ENCODE results near the gene AP3B1. TPM values are rescaled to one million over a fixed set of nuclear protein-coding genes. Genes with fewer than 3 reads are reported as not detected.

Gene AP3B1
- total RNA-seq, 5 donors from 2014 or later (not counting 1 experiment from before 2014, with no cell fraction given), result 26.2 to 40.8 (median 31.4) TPM

DNA sequence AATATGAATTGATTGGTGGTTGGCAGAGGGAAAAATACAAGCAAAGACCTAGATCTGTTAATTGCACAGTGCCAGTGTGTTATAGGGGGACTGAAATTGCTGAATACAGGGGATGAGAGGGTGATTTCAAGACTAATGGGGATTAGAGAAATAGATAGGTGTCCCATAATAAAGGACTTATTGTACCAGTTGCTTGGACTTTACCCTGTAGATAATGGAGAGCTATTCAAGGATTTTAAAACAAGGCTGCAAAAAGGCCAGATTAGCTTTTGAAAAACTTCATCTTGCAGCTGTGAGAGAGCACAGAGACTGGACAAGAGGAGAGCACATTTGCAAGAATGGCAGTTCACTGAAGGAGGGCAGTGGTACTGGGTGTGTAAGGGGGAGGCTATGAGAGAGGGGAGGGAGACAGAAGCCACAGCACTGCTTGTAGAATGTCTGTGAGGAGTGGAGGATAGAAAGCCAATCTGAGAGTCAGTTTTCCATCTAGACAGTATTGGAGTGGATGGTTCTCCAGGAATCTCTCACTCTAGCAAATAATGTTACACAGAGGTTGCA is 37.1 kb upstream of the AP3B1 start:
- H3K27ac ChIP-seq (ENCODE audit: low read length), result no peak overlapping the region
- POLR2A ChIA-PET, result no interaction called here
- H3K36me3 Mint-ChIP-seq, result no peaks in the 10 kb centered on the region
- DNase-seq, result no peak
- H3K9me3 ChIP-seq, result no peaks in the 10 kb centered on the region
- no peak overlapping the region for H3K27ac Mint-ChIP-seq
- H3K36me3 ChIP-seq (ENCODE audit: control insufficient read depth in 2 of 2, extremely low read depth in 1 of 2, insufficient read depth in 1 of 2, low read length in 1 of 2), result no peaks in the 10 kb centered on the region
- no peak overlapping the region for H3K4me3 ChIP-seq (ENCODE audit: control insufficient read depth in 1 of 2, extremely low read depth in 1 of 2, low read length in 1 of 2)
- no peak for ATAC-seq (replicated peaks in 1 of 4)
- H3K4me1 ChIP-seq (ENCODE audit: control insufficient read depth in 1 of 2, extremely low read depth in 1 of 2, insufficient read depth in 2 of 2, low read length in 2 of 2), result no peaks in the 10 kb centered on the region
- H3K4me3 Mint-ChIP-seq, result no peak overlapping the region
- CTCF ChIA-PET, result no interaction called here
- H3K27me3 ChIP-seq (replicated peaks in 1 of 2; ENCODE audit: control insufficient read depth in 2 of 2, extremely low read depth in 1 of 2, insufficient read depth in 2 of 2, low read length in 1 of 2), result no peaks in the 10 kb centered on the region
- peaks cover 0 to 25% of the 10 kb centered on the region in 2 donors for H3K27me3 Mint-ChIP-seq
- H3K4me1 Mint-ChIP-seq, result no peaks in the 10 kb centered on the region
- H3K9me3 Mint-ChIP-seq, result peaks cover under 1 to 2% (median under 1%) of the 10 kb centered on the region in 3 donors

DNA sequence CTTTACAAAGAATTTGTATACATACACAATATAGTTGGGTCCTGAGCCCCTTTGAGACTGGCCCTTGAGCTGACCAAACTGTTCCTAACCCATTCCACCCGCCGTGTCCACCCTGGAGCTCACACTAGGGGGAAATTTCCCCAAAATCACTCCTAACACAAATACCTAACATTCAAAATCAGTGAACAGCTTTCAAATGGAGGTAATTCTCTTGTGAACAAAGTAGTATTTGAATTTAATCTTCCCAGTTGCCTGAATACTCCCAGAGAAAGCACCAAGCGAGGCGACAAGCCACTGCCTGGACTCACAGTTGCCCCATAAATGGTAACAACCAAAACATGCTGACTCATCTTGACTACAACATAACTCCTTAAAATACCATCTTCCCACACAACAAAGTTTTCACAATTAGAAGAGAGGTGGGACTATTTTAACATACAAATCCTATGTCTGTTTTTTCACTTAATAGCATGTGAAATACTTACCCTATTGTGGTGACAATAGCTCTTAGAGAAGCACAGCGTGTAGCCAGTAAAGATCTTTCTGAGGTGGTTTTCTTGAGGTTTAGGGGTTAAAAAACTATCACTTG is 34.2 kb upstream of the AP3B1 start:
- POLR2A ChIA-PET, result no interaction called here
- no peaks in the 10 kb centered on the region for H3K4me1 Mint-ChIP-seq

DNA sequence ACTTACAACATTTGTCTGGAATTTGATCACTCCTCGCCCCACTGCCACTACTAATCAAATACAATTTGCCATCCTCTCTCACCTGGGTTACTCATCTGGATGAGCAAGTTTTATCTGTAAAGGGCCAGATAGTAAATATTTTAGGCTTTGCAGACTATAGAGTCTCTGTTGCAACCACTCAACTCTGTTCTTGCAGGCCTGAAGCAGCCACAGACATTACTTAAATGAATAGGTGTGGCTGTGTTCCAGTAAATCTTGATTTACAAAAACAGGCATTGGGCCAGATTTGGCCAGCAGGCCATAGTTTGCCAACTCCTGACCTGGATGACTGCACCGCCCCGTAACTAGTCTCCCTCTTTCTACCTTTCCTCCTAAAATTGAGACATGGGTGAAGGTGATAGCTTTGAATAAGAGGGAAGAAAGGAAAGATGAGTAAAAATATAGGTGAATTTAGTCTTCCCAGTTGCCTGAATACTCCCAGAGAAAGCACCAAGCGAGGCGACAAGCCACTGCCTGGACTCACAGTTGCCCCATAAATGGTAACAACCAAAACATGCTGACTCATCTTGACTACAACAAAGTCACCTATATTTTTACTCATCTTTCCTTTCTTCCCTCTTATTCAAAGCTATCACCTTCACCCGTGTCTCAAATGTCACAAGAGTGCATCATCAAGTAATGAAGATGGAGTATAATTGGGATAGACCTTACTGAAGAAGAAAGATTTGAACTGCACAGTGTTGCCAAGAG is 33.4 kb upstream of the AP3B1 start:
- Mint-ChIP-seq H3K27ac (no peak overlapping the region), H3K4me1 (no peaks in the 10 kb centered on the region), H3K27me3 (peaks cover 0 to 14% of the 10 kb centered on the region in 2 donors), H3K4me3 (no peak overlapping the region), H3K9me3 (no peaks in the 10 kb centered on the region), H3K36me3 (no peaks in the 10 kb centered on the region)
- WGBS (ENCODE audit: insufficient coverage), result no CpG with 5 or more reads among the region's 6 CpGs
- DNase-seq (no peak), ATAC-seq (replicated peaks in 1 of 4) (no peak)
- ChIA-PET POLR2A (no interaction called here), CTCF (no interaction called here)
- Histone ChIP-seq H3K4me3 (ENCODE audit: control insufficient read depth in 1 of 2, extremely low read depth in 1 of 2, low read length in 1 of 2) (no peak overlapping the region), H3K4me1 (ENCODE audit: control insufficient read depth in 1 of 2, extremely low read depth in 1 of 2, insufficient read depth in 2 of 2, low read length in 2 of 2) (no peaks in the 10 kb centered on the region), H3K9me3 (no peaks in the 10 kb centered on the region), H3K27me3 (replicated peaks in 1 of 2; ENCODE audit: control insufficient read depth in 2 of 2, extremely low read depth in 1 of 2, insufficient read depth in 2 of 2, low read length in 1 of 2) (no peaks in the 10 kb centered on the region), H3K27ac (ENCODE audit: low read length) (no peak overlapping the region), H3K36me3 (ENCODE audit: control insufficient read depth in 2 of 2, extremely low read depth in 1 of 2, insufficient read depth in 1 of 2, low read length in 1 of 2) (no peaks in the 10 kb centered on the region)

More for the DNA sequence above, 34.2 kb upstream of the AP3B1 start:
- no peak overlapping the region for H3K27ac ChIP-seq (ENCODE audit: low read length)
- no peaks in the 10 kb centered on the region for H3K9me3 Mint-ChIP-seq
- no peaks in the 10 kb centered on the region for H3K4me1 ChIP-seq (ENCODE audit: control insufficient read depth in 1 of 2, extremely low read depth in 1 of 2, insufficient read depth in 2 of 2, low read length in 2 of 2)
- no peak for DNase-seq
- no peak overlapping the region for H3K4me3 Mint-ChIP-seq
- H3K27me3 Mint-ChIP-seq, result peaks cover 0 to 14% of the 10 kb centered on the region in 2 donors
- WGBS (ENCODE audit: insufficient coverage), result no CpG with 5 or more reads among the region's 5 CpGs
- no peaks in the 10 kb centered on the region for H3K36me3 Mint-ChIP-seq
- ATAC-seq (replicated peaks in 1 of 4), result no peak
- H3K27ac Mint-ChIP-seq, result no peak overlapping the region
- H3K4me3 ChIP-seq (ENCODE audit: control insufficient read depth in 1 of 2, extremely low read depth in 1 of 2, low read length in 1 of 2), result no peak overlapping the region
- no peaks in the 10 kb centered on the region for H3K9me3 ChIP-seq
- CTCF ChIA-PET, result no interaction called here
- no peaks in the 10 kb centered on the region for H3K36me3 ChIP-seq (ENCODE audit: control insufficient read depth in 2 of 2, extremely low read depth in 1 of 2, insufficient read depth in 1 of 2, low read length in 1 of 2)
- H3K27me3 ChIP-seq (replicated peaks in 1 of 2; ENCODE audit: control insufficient read depth in 2 of 2, extremely low read depth in 1 of 2, insufficient read depth in 2 of 2, low read length in 1 of 2), result no peaks in the 10 kb centered on the region

DNA sequence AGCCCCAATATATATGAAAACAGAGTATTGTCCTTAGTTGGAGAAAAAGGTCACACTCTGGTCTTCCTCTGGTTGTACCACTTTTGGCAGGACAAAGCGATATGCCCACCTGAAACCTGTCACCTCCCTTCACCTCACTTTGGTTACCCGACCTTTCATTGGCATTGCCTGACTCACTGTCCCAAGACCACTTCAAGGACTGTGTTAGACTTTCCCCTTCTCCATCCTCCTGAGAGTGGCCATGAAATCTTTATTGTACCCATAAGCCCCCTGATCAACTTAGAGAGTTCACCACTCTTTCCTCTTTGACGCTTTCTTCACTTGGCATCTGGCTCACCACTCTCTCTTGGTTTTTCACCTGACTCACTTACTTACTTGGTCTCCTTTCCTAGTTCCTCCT is 32.4 kb upstream of the AP3B1 start:
- Mint-ChIP-seq H3K4me1 (no peaks in the 10 kb centered on the region), H3K27ac (no peak overlapping the region), H3K36me3 (no peaks in the 10 kb centered on the region), H3K27me3 (peaks cover 0 to 14% of the 10 kb centered on the region in 2 donors), H3K9me3 (no peaks in the 10 kb centered on the region), H3K4me3 (no peak overlapping the region)
- H3K4me1 ChIP-seq (ENCODE audit: control insufficient read depth in 1 of 2, extremely low read depth in 1 of 2, insufficient read depth in 2 of 2, low read length in 2 of 2), result no peaks in the 10 kb centered on the region
- DNase-seq (no peak), ATAC-seq (replicated peaks in 1 of 4) (no peak)
- H3K4me3 ChIP-seq (ENCODE audit: control insufficient read depth in 1 of 2, extremely low read depth in 1 of 2, low read length in 1 of 2), result no peak overlapping the region
- no peaks in the 10 kb centered on the region for H3K27me3 ChIP-seq (replicated peaks in 1 of 2; ENCODE audit: control insufficient read depth in 2 of 2, extremely low read depth in 1 of 2, insufficient read depth in 2 of 2, low read length in 1 of 2)
- CTCF ChIA-PET, result no interaction called here
- POLR2A ChIA-PET, result no interaction called here
- H3K27ac ChIP-seq (ENCODE audit: low read length), result no peak overlapping the region
- H3K9me3 ChIP-seq, result no peaks in the 10 kb centered on the region
- WGBS (ENCODE audit: insufficient coverage), result 82% methylated on average over 3 of the region's 3 CpGs
- H3K36me3 ChIP-seq (ENCODE audit: control insufficient read depth in 2 of 2, extremely low read depth in 1 of 2, insufficient read depth in 1 of 2, low read length in 1 of 2), result no peaks in the 10 kb centered on the region

DNA sequence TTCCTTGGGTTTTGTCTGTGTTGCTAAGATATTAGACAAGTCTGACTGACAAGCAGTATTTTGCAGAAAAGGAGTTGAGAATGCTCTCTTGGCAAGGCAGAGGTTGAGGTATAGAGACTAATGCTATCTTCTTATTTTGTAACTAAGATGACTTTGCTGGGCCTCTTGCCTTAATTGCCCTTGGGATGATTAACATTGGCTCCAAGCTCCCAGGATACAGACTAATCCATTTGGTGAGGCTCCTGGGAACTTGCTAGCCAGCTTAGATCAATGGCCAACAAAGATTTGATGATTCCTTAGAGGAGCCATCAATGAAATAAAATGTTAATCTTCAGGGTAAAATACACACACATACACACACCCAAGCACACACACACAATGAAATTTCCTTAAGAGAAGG is 28.7 kb upstream of the AP3B1 start:
- ChIA-PET POLR2A (no interaction called here), CTCF (no interaction called here)
- Mint-ChIP-seq H3K36me3 (no peaks in the 10 kb centered on the region), H3K9me3 (no peaks in the 10 kb centered on the region), H3K4me1 (no peaks in the 10 kb centered on the region), H3K27ac (no peak overlapping the region), H3K27me3 (peaks cover 5 to 7% of the 10 kb centered on the region in 2 donors), H3K4me3 (no peak overlapping the region)
- ATAC-seq (replicated peaks in 1 of 4) (no peak), DNase-seq (no peak)
- H3K27ac ChIP-seq (ENCODE audit: low read length), result no peak overlapping the region
- no peaks in the 10 kb centered on the region for H3K4me1 ChIP-seq (ENCODE audit: control insufficient read depth in 1 of 2, extremely low read depth in 1 of 2, insufficient read depth in 2 of 2, low read length in 2 of 2)
- no peaks in the 10 kb centered on the region for H3K27me3 ChIP-seq (replicated peaks in 1 of 2; ENCODE audit: control insufficient read depth in 2 of 2, extremely low read depth in 1 of 2, insufficient read depth in 2 of 2, low read length in 1 of 2)
- no peaks in the 10 kb centered on the region for H3K36me3 ChIP-seq (ENCODE audit: control insufficient read depth in 2 of 2, extremely low read depth in 1 of 2, insufficient read depth in 1 of 2, low read length in 1 of 2)
- no peak overlapping the region for H3K4me3 ChIP-seq (ENCODE audit: control insufficient read depth in 1 of 2, extremely low read depth in 1 of 2, low read length in 1 of 2)
- H3K9me3 ChIP-seq, result no peaks in the 10 kb centered on the region

DNA sequence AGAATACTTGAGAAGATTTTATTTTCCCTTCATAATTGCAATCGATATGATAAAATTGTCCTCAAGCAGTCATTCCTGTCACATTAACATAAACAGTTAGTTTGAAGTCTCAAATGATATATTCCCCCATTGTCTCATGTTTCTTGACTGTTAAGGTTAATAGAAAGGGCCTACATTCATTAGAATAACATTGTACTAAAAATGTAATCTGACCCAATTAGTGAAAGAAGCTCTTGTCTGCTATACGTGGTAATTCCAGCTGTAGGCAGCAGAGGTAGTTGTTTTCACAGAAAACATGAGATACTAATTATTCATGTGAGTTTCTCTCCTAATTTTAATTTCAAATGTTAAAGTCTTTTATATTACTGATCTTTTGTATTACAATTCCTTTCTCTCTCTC is 25.9 kb upstream of the AP3B1 start:
- H3K36me3 Mint-ChIP-seq, result no peaks in the 10 kb centered on the region
- Histone ChIP-seq H3K4me1 (ENCODE audit: control insufficient read depth in 1 of 2, extremely low read depth in 1 of 2, insufficient read depth in 2 of 2, low read length in 2 of 2) (no peaks in the 10 kb centered on the region), H3K27me3 (replicated peaks in 1 of 2; ENCODE audit: control insufficient read depth in 2 of 2, extremely low read depth in 1 of 2, insufficient read depth in 2 of 2, low read length in 1 of 2) (peaks cover 0 to 6% of the 10 kb centered on the region in 2 experiments), H3K27ac (ENCODE audit: low read length) (no peak overlapping the region), H3K36me3 (ENCODE audit: control insufficient read depth in 2 of 2, extremely low read depth in 1 of 2, insufficient read depth in 1 of 2, low read length in 1 of 2) (no peaks in the 10 kb centered on the region), H3K9me3 (no peaks in the 10 kb centered on the region), H3K4me3 (ENCODE audit: control insufficient read depth in 1 of 2, extremely low read depth in 1 of 2, low read length in 1 of 2) (no peak overlapping the region)
- H3K27me3 Mint-ChIP-seq, result peaks cover 7 to 11% of the 10 kb centered on the region in 2 donors
- H3K9me3 Mint-ChIP-seq, result no peaks in the 10 kb centered on the region
- POLR2A ChIA-PET, result interaction anchor here in 1 of 2 donors (0.6 kb wide), 1 partner anchor 813 kb away, joined by 6 read pairs; no protein-coding TSS in a partner anchor
- H3K4me1 Mint-ChIP-seq, result no peaks in the 10 kb centered on the region
- ATAC-seq (replicated peaks in 1 of 4) (no peak), DNase-seq (peak in 2 of 35 experiments; percentile 4 to 41)
- no CpG with 5 or more reads among the region's 2 CpGs for WGBS (ENCODE audit: insufficient coverage)
- no peak overlapping the region for H3K27ac Mint-ChIP-seq
- CTCF ChIA-PET, result interaction anchor here (0.5 to 1.0 kb wide), 5 partner anchors 16 to 813 kb away, joined by 3 to 6 read pairs (median 3); no protein-coding TSS in a partner anchor
- no peak overlapping the region for H3K4me3 Mint-ChIP-seq
